Mammary epithelial cell (primary cell): ENCODE data around the gene SLC7A1.

Source experiments
- EZH2 ChIP-seq: IDR thresholded peaks from 2 replicates; pipeline ENCODE4 v1.6.1; 2012; ENCODE audit warnings: low read length, inconsistent platforms, borderline replicate concordance
- TF ChIP-seq, protein P1 (sequence below), 2 donors: IDR thresholded peaks in 1 of 2; conservative IDR thresholded peaks in 1 of 2; 2 replicates each; pipeline ENCODE4 v1.5.1; 2011 to 2012; ENCODE audit warnings: inconsistent platforms in 2 of 2, low read length in 2 of 2, mild to moderate bottlenecking in 2 of 2, control low read depth in 1 of 2, low read depth in 1 of 2; ENCODE audit not compliant: insufficient read depth in 1 of 2; ENCODE audit errors: extremely low read depth in 1 of 2

DNA sequence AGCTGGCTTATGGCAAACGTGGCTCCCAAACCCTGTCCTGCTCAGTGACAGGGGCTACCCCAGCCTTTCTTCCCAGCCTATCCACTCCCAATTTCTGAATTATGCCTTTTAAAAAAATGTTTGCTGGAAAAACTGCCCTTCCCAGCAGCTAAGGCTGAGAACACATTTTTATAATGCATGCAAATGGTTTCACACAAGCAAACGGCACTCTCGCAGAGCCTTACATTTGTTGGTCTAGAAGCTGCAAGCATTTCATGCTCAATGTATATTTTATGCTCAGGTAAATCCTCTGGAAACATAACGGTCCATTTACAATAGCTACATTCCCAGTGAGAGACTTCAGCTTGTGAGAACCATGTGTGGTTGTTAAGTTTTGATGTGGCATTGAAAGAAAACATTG is 61.4 kb downstream of the SLC7A1 start:
- TF ChIP-seq, protein P1, sequence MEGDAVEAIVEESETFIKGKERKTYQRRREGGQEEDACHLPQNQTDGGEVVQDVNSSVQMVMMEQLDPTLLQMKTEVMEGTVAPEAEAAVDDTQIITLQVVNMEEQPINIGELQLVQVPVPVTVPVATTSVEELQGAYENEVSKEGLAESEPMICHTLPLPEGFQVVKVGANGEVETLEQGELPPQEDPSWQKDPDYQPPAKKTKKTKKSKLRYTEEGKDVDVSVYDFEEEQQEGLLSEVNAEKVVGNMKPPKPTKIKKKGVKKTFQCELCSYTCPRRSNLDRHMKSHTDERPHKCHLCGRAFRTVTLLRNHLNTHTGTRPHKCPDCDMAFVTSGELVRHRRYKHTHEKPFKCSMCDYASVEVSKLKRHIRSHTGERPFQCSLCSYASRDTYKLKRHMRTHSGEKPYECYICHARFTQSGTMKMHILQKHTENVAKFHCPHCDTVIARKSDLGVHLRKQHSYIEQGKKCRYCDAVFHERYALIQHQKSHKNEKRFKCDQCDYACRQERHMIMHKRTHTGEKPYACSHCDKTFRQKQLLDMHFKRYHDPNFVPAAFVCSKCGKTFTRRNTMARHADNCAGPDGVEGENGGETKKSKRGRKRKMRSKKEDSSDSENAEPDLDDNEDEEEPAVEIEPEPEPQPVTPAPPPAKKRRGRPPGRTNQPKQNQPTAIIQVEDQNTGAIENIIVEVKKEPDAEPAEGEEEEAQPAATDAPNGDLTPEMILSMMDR (conservative IDR thresholded peaks at IDR 0.05 in 1 of 2, IDR thresholded peaks at IDR 0.05 in 1 of 2; ENCODE audit: extremely low read depth in 1 of 2, insufficient read depth in 1 of 2, low read depth in 1 of 2, low read length in 2 of 2) = no peak
- TF ChIP-seq EZH2 = no peak
